Renal pelvis (tissue), 4 donors: ENCODE results near the gene GUCD1. TPM values are rescaled to one million over a fixed set of nuclear protein-coding genes. Genes with fewer than 3 reads are reported as not detected.
"Not testable (repeated sequence)": the region's sequence is repeated elsewhere in the genome, so short reads cannot be mapped to it uniquely, and the experiment has no call there.

Experiments
- DNase-seq: peaks from one replicate; pipeline ENCODE4 v3.0.0-alpha.2; 2013
- polyA plus RNA-seq, 3 donors: library from polyadenylated mRNA; unstranded; fragments of 120-200 nt; gene quantifications; one replicate each; pipeline ENCODE4 v1.2.1, GENCODE V29; 2013; ENCODE audit not compliant: insufficient read length in 3 of 3

Gene GUCD1
- polyA plus RNA-seq, 3 donors = 89.2 to 95.4 (median 91.4) TPM

GRCh38 chr22:24576778-24577177 lies 21.8 kb upstream of the GUCD1 start:
- DNase-seq = no peak

GRCh38 chr22:24571266-24571665 lies 16.3 kb upstream of the GUCD1 start:
- DNase-seq = no peak

GRCh38 chr22:24567668-24568067 lies 12.7 kb upstream of the GUCD1 start:
- no peak for DNase-seq

GRCh38 chr22:24566899-24567511 lies 12.1 kb upstream of the GUCD1 start:
- no peak for DNase-seq

GRCh38 chr22:24565077-24565476 lies 10.1 kb upstream of the GUCD1 start:
- no peak for DNase-seq

GRCh38 chr22:24564376-24565058 lies 9.6 kb upstream of the GUCD1 start:
- DNase-seq = no peak

- DNase-seq = no peak
Observed at GRCh38 chr22:24563246-24563645, 8.3 kb upstream of the GUCD1 start.

GRCh38 chr22:24559471-24559870 lies 4.5 kb upstream of the GUCD1 start:
- DNase-seq = no peak

GRCh38 chr22:24555165-24556039 lies 464 bp upstream of the GUCD1 start, which contains the start of gene SNRPD3:
Gene SNRPD3, plus strand, starts transcription at chr22:24555999. Its CDS starts 1,676 bp downstream, at chr22:24557675.
- peak; percentile 99 for DNase-seq

- peak; percentile 28 for DNase-seq
Observed at GRCh38 chr22:24553597-24554312, 1.2 kb downstream of the GUCD1 start.

- DNase-seq = not testable (repeated sequence)
Observed at GRCh38 chr22:24552503-24553286, 2.2 kb downstream of the GUCD1 start.

GRCh38 chr22:24550902-24551435 lies 4.0 kb downstream of the GUCD1 start:
- DNase-seq = no peak

- DNase-seq = no peak
Observed at GRCh38 chr22:24550028-24550901, 4.7 kb downstream of the GUCD1 start.

- no peak for DNase-seq
Observed at GRCh38 chr22:24548812-24549211, 6.1 kb downstream of the GUCD1 start.

- DNase-seq = no peak
Observed at GRCh38 chr22:24543679-24544243, 11.2 kb downstream of the GUCD1 start.

- no peak for DNase-seq
Observed at GRCh38 chr22:24543185-24543601, 11.7 kb downstream of the GUCD1 start.

GRCh38 chr22:24542641-24543040 lies 12.3 kb downstream of the GUCD1 start:
- no peak for DNase-seq

- no peak for DNase-seq
Observed at GRCh38 chr22:24541681-24542515, 13.0 kb downstream of the GUCD1 start.
